ENCODE measurements around the gene GPD2.

GRCh38 chr2:156574112-156574511 is 137.9 kb downstream of the GPD2 start:
- TF ChIP-seq CTCF (IDR thresholded peaks at IDR 0.05) (no peak), POLR2A (IDR thresholded peaks at IDR 0.05) (no peak)

All from heart left ventricle (tissue), 13 donors.